Measurements from ENCODE around the gene PTBP3. TPM values are rescaled to one million over a fixed set of nuclear protein-coding genes. Genes with fewer than 3 reads are reported as not detected.
"Not testable (repeated sequence)": the region's sequence is repeated elsewhere in the genome, so short reads cannot be mapped to it uniquely, and the experiment has no call there.

The PTBP3 gene
- total and polyA plus RNA-seq, 2 experiments from 2014 or later: 14.7 to 26.5 TPM

DNA sequence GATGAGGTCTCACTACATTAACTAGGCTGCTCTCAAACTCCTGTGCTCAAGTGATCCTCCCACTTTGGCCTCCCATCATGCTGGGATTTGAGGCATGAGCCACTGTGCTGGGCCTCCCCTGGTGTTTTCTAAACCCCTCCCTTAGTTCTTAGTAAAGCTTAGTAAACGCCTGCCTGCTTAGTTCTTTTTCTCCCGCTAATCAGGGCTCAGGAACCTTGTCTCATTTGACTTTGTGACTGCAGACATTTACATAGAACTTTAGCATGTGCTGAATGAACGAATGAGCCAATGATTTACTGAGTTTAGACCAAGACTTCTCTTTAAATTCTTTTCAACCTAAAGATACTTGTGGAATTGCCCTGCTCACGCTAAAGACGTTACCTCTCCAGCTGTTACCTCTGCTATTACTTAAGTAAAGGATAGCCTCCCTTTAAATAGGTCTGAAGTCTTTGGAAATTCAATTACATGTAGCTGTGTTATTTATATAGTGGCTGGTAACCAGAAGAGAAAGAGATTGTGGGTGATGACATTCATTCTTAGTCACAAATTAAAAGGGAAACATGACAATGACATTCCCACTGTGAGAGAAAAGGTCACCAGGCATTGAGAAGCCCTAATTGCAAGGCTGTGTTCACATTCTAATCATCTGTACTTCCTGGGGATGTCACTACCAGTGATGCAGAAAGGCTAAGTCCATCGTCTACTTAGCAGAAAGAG lies 139.7 kb downstream of the PTBP3 start:
- Histone ChIP-seq H3K9ac (no peak overlapping the region), H2AFZ (no peak overlapping the region), H3K4me2 (ENCODE audit: unreplicated experiment) (no peak overlapping the region), H3K27ac (no peak overlapping the region), H3K79me2 (ENCODE audit: insufficient read depth) (no peaks in the 10 kb centered on the region), H3K9me3 (ENCODE audit: low read depth) (no peaks in the 10 kb centered on the region), H3K9me2 (ENCODE audit: insufficient read depth) (no peaks in the 10 kb centered on the region), H3K4me1 (ENCODE audit: insufficient read depth) (no peaks in the 10 kb centered on the region; the same call in 1 of the 2 replicates), H4K20me1 (ENCODE audit: insufficient read depth) (no peaks in the 10 kb centered on the region), H3F3A (ENCODE audit: insufficient read depth) (no peaks in the 10 kb centered on the region), H3K4me3 (no peak overlapping the region), H3K27me3 (replicated peaks; ENCODE audit: insufficient read depth) (no peaks in the 10 kb centered on the region), H3K36me3 (ENCODE audit: low read depth) (no peaks in the 10 kb centered on the region)
- no peak for DNase-seq
- no peak for TF ChIP-seq EZH2phosphoT487 (IDR thresholded peaks at IDR 0.05; ENCODE audit: insufficient read depth, low read depth)
- TF ChIP-seq EZH2 (IDR thresholded peaks at IDR 0.05; ENCODE audit: insufficient read depth, poor library complexity, severe bottlenecking): no peak
- WGBS, 2 experiments (ENCODE audit: low coverage in 1 of 2, low lambda C conversion rate in 2 of 2, missing lambda C conversion rate in 2 of 2): 88 to 93% methylated on average over 6 of the region's 6 CpGs
- in situ Hi-C loops (cut with MboI): no loop called here

DNA sequence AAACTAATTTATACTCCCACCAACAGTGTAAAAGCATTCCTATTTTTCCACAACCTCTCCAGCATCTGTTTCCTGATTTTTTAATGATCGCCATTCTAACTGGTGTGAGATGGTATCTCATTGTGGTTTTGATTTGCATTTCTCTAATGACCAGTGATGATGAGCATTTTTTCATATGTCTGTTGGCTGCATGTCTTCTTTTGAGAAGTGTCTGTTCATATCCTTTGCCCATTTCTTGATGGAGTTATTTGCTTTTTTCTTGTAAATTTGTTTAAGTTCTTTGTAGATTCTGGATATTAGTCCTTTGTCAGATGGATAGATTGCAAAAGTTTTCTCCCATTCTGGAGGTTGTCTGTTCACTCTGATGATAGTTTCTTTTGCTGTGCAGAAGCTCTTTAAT lies 143.1 kb downstream of the PTBP3 start:
- H4K20me1 ChIP-seq (ENCODE audit: insufficient read depth); H3K27ac ChIP-seq; H3K4me3 ChIP-seq; H3K79me2 ChIP-seq (ENCODE audit: insufficient read depth); H3K9me3 ChIP-seq (ENCODE audit: low read depth); H3K36me3 ChIP-seq (ENCODE audit: low read depth); H3K4me2 ChIP-seq (ENCODE audit: unreplicated experiment); H3F3A ChIP-seq (ENCODE audit: insufficient read depth); in situ Hi-C loops (cut with MboI); H2AFZ ChIP-seq; H3K9me2 ChIP-seq (ENCODE audit: insufficient read depth); H3K27me3 ChIP-seq (replicated peaks; ENCODE audit: insufficient read depth); H3K4me1 ChIP-seq (ENCODE audit: insufficient read depth); H3K9ac ChIP-seq; DNase-seq: not testable (repeated sequence)
- 100% methylated on average over 1 of the region's 1 CpG for WGBS, 2 experiments (ENCODE audit: low coverage in 1 of 2, low lambda C conversion rate in 2 of 2, missing lambda C conversion rate in 2 of 2)

DNA sequence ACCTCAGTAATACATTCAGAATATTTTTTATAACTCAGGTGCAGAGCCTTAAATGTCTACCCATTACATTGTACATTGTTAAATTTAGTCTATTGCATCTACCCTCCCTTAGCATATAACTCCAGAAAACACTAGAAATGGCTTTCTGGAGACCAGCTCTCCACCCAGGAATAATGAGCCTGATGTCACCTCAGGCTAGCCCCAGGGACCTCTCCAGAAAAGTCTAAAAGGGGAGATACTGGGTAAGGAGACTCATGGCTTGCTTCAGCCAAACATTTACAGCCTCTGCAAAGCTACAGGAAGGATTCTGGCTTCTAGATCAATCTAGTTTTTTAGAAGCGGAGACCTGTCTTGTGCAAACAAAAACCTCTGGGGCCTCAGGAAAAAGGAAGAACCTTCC lies 144.5 kb downstream of the PTBP3 start:
- Histone ChIP-seq H3K9me3 (ENCODE audit: low read depth) (no peaks in the 10 kb centered on the region), H3K79me2 (ENCODE audit: insufficient read depth) (no peaks in the 10 kb centered on the region), H3K4me1 (ENCODE audit: insufficient read depth) (no peaks in the 10 kb centered on the region), H3K4me2 (ENCODE audit: unreplicated experiment) (no peak overlapping the region), H2AFZ (no peak overlapping the region), H4K20me1 (ENCODE audit: insufficient read depth) (no peaks in the 10 kb centered on the region), H3K9me2 (ENCODE audit: insufficient read depth) (no peaks in the 10 kb centered on the region), H3K27me3 (replicated peaks; ENCODE audit: insufficient read depth) (no peaks in the 10 kb centered on the region), H3K9ac (no peak overlapping the region), H3F3A (ENCODE audit: insufficient read depth) (no peaks in the 10 kb centered on the region), H3K4me3 (no peak overlapping the region), H3K27ac (no peak overlapping the region), H3K36me3 (ENCODE audit: low read depth) (no peaks in the 10 kb centered on the region)
- 92 to 100% methylated on average over 1 of the region's 1 CpG for WGBS, 2 experiments (ENCODE audit: low coverage in 1 of 2, low lambda C conversion rate in 2 of 2, missing lambda C conversion rate in 2 of 2)
- TF ChIP-seq EZH2phosphoT487 (IDR thresholded peaks at IDR 0.05; ENCODE audit: insufficient read depth, low read depth) (no peak), EZH2 (IDR thresholded peaks at IDR 0.05; ENCODE audit: insufficient read depth, poor library complexity, severe bottlenecking) (no peak)
- no peak for DNase-seq
- in situ Hi-C loops (cut with MboI): no loop called here

DNA sequence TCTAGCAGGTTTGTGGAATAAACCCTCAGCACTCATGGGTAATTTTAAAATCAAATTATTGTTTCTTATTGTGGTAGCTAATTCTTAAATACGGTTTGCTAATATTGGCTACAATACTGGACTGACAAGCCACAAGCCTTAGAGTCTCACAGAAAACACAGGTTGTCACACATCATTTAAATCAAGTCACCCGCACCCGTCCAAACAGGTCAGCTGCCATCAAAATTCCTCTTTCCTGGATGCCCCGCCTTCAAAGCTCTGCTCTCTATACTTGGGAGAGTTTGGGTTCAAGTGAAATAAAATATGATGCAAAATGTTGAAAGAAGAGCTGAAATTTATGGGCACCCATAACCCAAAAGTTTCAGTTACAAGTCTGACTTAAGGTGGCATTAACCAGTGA lies 146.0 kb downstream of the PTBP3 start:
- Histone ChIP-seq H3K27me3 (replicated peaks; ENCODE audit: insufficient read depth) (no peaks in the 10 kb centered on the region), H3K9ac (no peak overlapping the region), H3K9me3 (ENCODE audit: low read depth) (no peaks in the 10 kb centered on the region), H3K4me2 (ENCODE audit: unreplicated experiment) (no peak overlapping the region), H2AFZ (no peak overlapping the region), H3K79me2 (ENCODE audit: insufficient read depth) (no peaks in the 10 kb centered on the region), H4K20me1 (ENCODE audit: insufficient read depth) (no peaks in the 10 kb centered on the region), H3K36me3 (ENCODE audit: low read depth) (no peaks in the 10 kb centered on the region), H3F3A (ENCODE audit: insufficient read depth) (no peaks in the 10 kb centered on the region), H3K4me3 (no peak overlapping the region), H3K4me1 (ENCODE audit: insufficient read depth) (no peaks in the 10 kb centered on the region), H3K27ac (no peak overlapping the region), H3K9me2 (ENCODE audit: insufficient read depth) (no peaks in the 10 kb centered on the region; the same call in 1 of the 2 replicates)
- WGBS, 2 experiments (ENCODE audit: low coverage in 1 of 2, low lambda C conversion rate in 2 of 2, missing lambda C conversion rate in 2 of 2): 94% methylated on average over 4 of the region's 4 CpGs
- no peak for DNase-seq
- TF ChIP-seq EZH2phosphoT487 (IDR thresholded peaks at IDR 0.05; ENCODE audit: insufficient read depth, low read depth) (no peak), EZH2 (IDR thresholded peaks at IDR 0.05; ENCODE audit: insufficient read depth, poor library complexity, severe bottlenecking) (no peak)
- in situ Hi-C loops (cut with MboI): no loop called here

DNA sequence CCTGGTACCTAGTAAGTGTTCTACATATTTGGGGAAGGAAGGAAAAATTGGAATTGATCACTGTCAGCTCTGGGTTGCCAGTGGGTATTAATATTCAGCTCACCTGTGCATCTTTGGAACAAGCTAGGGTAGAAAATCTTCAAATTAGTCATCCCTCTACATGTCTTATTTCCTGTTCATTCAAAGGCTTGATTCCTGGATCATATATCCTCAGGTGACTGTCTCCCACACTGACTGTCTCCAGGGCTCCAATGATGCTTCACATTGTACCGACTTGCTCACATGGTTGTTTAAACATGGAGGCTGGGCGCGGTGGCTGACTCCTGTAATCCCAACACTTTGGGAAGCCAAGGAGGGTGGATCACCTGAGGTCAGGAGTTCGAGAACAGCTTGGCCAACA lies 146.7 kb downstream of the PTBP3 start:
- Histone ChIP-seq H4K20me1 (ENCODE audit: insufficient read depth) (no peaks in the 10 kb centered on the region), H3K4me1 (ENCODE audit: insufficient read depth) (no peaks in the 10 kb centered on the region), H3F3A (ENCODE audit: insufficient read depth) (no peaks in the 10 kb centered on the region), H3K79me2 (ENCODE audit: insufficient read depth) (no peaks in the 10 kb centered on the region), H3K36me3 (ENCODE audit: low read depth) (no peaks in the 10 kb centered on the region), H3K9me2 (ENCODE audit: insufficient read depth) (no peaks in the 10 kb centered on the region; the same call in 1 of the 2 replicates), H2AFZ (no peak overlapping the region), H3K4me3 (no peak overlapping the region), H3K9me3 (ENCODE audit: low read depth) (no peaks in the 10 kb centered on the region), H3K9ac (no peak overlapping the region), H3K27me3 (replicated peaks; ENCODE audit: insufficient read depth) (no peaks in the 10 kb centered on the region), H3K27ac (no peak overlapping the region), H3K4me2 (ENCODE audit: unreplicated experiment) (no peak overlapping the region)
- DNase-seq: no peak
- 95 to 96% methylated on average over 4 of the region's 4 CpGs for WGBS, 2 experiments (ENCODE audit: low coverage in 1 of 2, low lambda C conversion rate in 2 of 2, missing lambda C conversion rate in 2 of 2)
- TF ChIP-seq EZH2phosphoT487 (IDR thresholded peaks at IDR 0.05; ENCODE audit: insufficient read depth, low read depth): no peak
- no peak for TF ChIP-seq EZH2 (IDR thresholded peaks at IDR 0.05; ENCODE audit: insufficient read depth, poor library complexity, severe bottlenecking)
- in situ Hi-C loops (cut with MboI): no loop called here
